8988T (cell line): ENCODE measurements around the gene FFAR3.
"Not testable (repeated sequence)": the region's sequence is repeated elsewhere in the genome, so short reads cannot be mapped to it uniquely, and the experiment has no call there.

Experiments used
- DNase-seq: peaks from one replicate; pipeline ENCODE4 v3.0.0; 2011

The FFAR3 gene

DNA sequence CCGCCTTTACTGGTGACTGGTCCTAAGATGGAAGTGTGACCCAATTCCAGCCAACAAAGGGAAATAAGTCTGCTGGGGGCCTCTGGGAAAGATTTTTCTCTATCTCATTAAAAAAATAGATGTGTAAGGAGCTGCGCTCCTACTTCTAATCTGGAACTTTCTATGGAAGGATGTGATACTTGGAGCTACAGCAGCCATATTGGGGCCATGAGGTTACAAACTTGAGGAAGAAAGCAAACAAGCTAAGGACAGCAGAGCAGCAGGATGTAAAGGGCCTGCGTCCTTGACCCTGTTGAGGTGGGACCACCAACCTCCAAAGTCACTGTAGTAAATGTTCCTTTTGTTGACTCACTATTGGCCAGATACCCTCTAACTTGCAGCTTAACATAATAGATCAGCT, 20.1 kb downstream of the FFAR3 start:
- no peak for DNase-seq

DNA sequence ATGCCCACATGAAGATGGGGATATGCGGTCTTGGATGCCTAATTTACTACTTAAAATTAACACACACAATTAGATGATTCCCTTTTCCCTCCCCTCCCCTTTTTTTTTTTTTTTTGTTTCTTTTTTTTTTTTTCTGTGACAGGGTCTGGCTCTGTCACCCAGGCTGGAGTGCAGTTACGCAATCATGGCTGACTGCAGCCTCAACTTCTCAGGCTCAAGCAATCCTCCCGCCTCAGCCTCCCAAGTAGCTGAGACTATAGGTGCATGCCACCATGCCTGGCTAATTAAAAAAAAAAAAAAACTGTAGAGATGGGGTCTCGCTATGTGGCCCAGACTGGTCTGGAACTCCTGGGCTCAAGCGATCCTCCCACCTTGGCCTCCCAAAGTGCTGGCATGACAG, 21.3 kb downstream of the FFAR3 start:
- DNase-seq: not testable (repeated sequence)

- no peak for DNase-seq
These were observed 21.7 kb downstream of the FFAR3 start for GRCh38 chr19:35379992-35380391.

DNA sequence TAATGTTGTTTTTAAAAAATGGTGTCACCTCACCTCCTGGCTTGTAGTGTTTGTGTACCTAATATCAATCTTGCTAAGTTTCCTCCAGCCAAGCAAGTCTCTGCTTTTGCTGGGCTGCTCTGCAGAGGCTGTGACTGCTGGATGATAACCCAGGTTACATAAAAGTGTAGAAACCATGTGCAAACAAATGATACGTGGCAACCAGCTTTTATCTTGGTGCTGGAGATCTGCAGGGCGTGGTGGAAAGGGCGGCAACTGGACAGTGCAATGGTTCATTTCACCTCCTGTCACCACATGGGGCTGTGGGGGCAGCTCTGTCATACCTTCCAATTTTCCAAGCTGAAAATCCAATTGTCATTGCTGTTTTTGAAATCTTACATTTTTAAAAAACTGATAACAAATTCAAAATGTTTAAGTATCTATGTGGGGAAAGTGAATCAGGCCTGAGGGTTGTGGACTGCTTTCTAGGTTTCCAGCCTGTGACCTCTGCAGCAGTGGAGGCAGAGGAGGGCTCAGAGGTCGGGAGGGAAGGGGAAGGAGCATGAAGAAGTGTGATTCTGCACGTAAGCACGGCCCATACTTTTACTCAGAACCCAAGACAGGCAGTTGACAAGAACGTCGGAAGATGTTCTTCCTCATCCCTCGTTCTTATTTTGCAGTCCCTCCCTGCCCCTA, 22.3 kb downstream of the FFAR3 start:
- DNase-seq: no peak

DNA sequence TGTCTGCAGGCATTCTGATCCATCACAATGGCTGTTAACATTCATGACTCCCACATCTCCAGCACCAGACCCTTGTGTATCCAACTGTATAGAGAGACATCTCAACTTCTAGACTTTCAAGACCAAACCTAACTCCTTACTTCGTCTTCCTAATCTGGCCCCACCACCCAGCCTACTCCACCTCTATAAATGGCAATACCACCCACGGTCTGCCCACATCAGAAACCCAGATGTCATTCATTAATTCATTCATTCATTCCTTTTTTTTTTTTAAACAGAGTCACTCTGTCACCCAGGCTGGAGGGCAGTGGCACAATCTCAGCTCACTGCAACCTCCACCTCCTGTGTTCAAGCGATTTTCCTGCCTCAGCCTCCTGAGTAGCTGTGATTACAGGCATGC, 23.1 kb downstream of the FFAR3 start:
- no peak for DNase-seq

GRCh38 chr19:35381926-35382325, 23.7 kb downstream of the FFAR3 start:
- no peak for DNase-seq

GRCh38 chr19:35383536-35383935, 25.3 kb downstream of the FFAR3 start:
- no peak for DNase-seq

GRCh38 chr19:35388277-35389054, 30.2 kb downstream of the FFAR3 start:
- no peak for DNase-seq

GRCh38 chr19:35389192-35389861, 31.1 kb downstream of the FFAR3 start:
- DNase-seq: no peak

- no peak for DNase-seq
These were observed 34.8 kb downstream of the FFAR3 start for GRCh38 chr19:35392742-35393715.

- no peak for DNase-seq
These were observed 37.3 kb downstream of the FFAR3 start for GRCh38 chr19:35395382-35396199.

- DNase-seq: no peak
These were observed 38.1 kb downstream of the FFAR3 start for GRCh38 chr19:35396240-35396885.

DNA sequence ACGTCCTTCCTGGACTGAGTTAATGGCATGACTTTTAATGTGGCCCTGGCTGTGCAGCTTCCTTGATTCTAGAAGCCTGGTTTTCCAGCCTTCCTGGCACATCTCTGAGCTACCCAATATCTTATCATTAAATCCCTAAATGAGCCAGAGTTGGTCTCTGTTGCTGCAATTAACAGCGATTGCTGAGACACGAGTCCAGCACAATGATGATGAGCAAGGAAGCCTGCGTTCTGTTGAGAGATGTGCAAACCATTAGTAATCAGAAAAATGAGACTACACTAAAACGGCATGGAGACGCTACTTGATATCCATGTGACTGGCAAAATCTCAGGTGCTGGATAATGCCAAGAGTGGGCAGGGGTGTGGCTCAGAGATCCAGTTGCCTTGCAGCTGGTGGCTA, 38.8 kb downstream of the FFAR3 start:
- DNase-seq: no peak

DNA sequence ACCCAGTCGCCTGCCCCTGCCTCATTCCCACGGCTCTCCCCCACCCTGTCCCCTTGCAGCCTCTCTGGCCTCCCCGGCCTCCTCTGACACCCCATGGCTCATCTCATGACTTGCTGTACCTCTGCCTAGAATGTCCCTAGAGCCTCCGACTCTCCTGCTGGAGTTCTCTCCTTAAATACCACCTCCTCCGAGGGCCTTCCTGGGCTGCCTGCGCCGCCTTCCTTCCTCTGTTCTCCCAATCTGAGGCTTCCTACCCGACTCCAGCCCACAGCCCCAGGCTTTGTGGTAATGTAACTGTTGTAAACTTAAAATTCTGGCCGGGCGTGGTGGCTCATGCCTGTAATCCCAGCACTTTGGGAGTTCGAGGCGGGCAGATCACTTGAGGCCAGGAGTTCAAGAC, 40.3 kb downstream of the FFAR3 start:
- DNase-seq: no peak

DNA sequence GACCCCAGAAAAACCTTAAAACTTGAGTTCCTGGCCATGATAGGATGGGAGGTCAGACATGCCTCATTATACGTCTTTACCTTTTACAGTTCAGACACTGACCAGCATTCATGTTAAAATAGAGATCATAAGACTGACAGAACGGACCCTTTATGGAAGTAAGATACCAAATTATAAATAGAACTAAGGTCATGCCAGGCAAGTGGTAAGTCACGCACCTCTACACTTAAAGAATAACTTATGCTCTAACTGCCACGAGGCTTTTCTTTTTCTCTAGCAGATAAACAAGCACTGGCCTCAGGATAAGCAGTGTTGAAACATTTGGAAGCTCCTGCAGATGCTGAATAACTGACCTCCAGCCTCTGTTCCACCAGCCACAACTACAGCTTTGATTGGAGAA, 41.0 kb downstream of the FFAR3 start:
- no peak for DNase-seq

DNA sequence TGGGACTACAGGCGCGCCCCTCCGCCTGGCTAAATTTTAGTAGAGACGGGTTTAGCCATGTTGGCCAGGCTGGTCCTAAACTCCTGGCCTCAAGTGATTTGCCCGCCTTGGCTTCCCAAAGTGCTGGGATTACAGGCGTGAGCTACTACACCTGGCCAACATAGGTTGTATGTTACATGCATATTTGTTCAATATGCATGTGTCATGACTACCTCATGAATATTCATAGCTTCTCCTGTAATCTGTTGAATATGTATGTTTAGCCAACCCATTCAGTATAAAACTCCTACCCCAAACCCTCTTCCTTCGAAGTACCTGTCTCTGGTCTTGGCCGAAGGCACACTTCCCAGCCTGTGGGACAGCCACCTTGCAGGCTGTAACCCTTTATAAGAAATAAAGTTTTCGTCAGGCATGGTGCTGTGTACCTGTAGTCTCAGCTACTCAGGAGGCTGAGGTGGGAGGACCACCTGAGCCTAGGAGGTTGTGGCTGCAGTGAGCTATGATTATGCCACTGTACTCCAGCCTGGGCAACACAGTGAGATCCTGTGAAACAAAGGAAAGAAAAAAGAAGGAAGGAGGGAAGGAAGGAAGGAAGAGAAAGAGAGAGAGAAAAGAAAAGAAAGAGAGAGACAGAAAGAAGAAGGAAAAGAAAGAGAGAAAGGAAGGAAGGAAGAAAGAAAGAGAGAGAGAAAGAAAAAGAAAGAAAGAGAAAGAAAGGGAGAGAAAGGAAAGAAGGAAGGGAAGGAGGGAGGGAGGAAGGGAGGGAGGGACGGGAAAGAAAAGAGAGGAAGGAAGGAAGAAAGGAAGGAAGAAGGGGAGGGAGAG, 41.9 kb downstream of the FFAR3 start:
- no peak for DNase-seq

GRCh38 chr19:35400773-35401100, 42.5 kb downstream of the FFAR3 start:
- DNase-seq: no peak

GRCh38 chr19:35401416-35401815, 43.2 kb downstream of the FFAR3 start:
- not testable (repeated sequence) for DNase-seq

DNA sequence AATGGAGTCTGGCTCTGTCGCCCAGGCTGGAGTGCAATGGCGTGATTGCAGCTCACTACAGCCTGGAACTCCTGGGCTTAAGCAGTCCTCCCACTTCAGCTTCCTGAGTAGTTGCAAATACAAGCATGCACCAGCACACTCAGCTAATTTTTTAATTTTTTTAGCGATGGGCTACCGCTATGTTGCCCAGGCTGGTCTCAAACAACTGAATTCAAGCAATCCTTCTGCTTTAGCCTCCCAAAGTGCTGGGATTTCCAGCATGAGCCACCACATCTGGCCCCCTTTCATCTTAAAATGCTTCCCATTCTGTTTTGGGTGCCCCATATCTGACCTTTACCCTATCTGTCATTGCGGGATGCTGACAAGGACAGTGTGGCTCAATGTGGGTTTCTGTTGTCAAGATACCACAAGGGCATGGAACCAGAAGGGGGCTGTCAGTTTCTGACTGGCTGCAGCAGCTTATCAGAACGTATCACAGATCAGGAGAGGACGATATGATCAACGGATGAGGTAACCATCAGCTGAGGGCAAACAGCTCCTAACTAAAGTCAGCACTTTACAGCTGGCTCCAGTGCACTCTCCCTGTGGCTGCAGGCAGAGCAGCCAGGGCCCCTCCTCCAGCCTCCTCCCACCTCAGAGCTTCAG, 45.0 kb downstream of the FFAR3 start:
- no peak for DNase-seq
